B cell (primary cell): ENCODE measurements around the gene ATP9B. TPM values are rescaled to one million over a fixed set of nuclear protein-coding genes. Genes with fewer than 3 reads are reported as not detected.

Source experiments
- ATAC-seq: fragments of 200-7000 bp; cut with Tn5 transposase; one replicate; pipeline ENCODE4 v1.10.0; 2021; ENCODE audit warnings: low read depth, mild to moderate bottlenecking, moderate number of reproducible peaks, moderate library complexity
- CTCF ChIA-PET: fragments of 350-600 bp; sonication (Branson Sonifier 250); formaldehyde crosslinking; loops from one replicate; lab custom pipeline; 2021; ENCODE audit warnings: antibody characterized with exemption, inconsistent platforms; lab: Charles Lee
- POLR2A ChIA-PET: fragments of 350-600 bp; sonication (Branson Sonifier 250); formaldehyde crosslinking; loops from one replicate; lab custom pipeline; 2021; ENCODE audit warnings: antibody characterized with exemption; lab: Charles Lee
- DNase-seq: peaks from one replicate; pipeline ENCODE4 v3.0.0; 2013
- H2AFZ ChIP-seq: 2 replicates; pipeline ENCODE4 v1.6.1; 2012; ENCODE audit warnings: mild to moderate bottlenecking, low read depth, low read length; ENCODE audit not compliant: insufficient read depth, poor library complexity, severe bottlenecking
- H3K27ac ChIP-seq, 2 donors: 1 replicate in 1 of 2; 2 replicates in 1 of 2; pipeline ENCODE4 v1.5.1; 2012 to 2013; ENCODE audit warnings: low read length in 2 of 2, mild to moderate bottlenecking in 2 of 2, moderate library complexity in 1 of 2
- H3K27me3 ChIP-seq, 4 experiments: fragments of 200-600 bp in 1 of 4; sonication (generic) in 1 of 4; replicated peaks in 1 of 4; 1 replicate in 2 of 4; 2 replicates in 2 of 4; pipeline versions ENCODE4 v1.6.1 to v1.7.0; 2013 to 2016; ENCODE audit warnings: low read length in 3 of 4, mild to moderate bottlenecking in 2 of 4, mixed read lengths in 1 of 4, moderate library complexity in 1 of 4; ENCODE audit not compliant: insufficient read depth in 4 of 4, control insufficient read depth in 3 of 4; ENCODE audit errors: control extremely low read depth in 1 of 4
- H3K36me3 ChIP-seq, 2 experiments: replicated peaks in 1 of 2; 1 replicate in 1 of 2; 2 replicates in 1 of 2; pipeline versions ENCODE4 v1.6.1 to v1.7.1; 2013; ENCODE audit warnings: low read length in 1 of 2; ENCODE audit not compliant: insufficient read depth in 2 of 2, control insufficient read depth in 1 of 2; ENCODE audit errors: control extremely low read depth in 1 of 2, extremely low read depth in 1 of 2
- H3K4me1 ChIP-seq, 2 donors: fragments of 200-600 bp in 1 of 2; sonication (generic) in 1 of 2; 1 replicate in 1 of 2; 2 replicates in 1 of 2; pipeline versions ENCODE4 v1.5.1 to v1.6.1; 2013 to 2017; ENCODE audit warnings: low read length in 2 of 2; ENCODE audit not compliant: control insufficient read depth in 2 of 2, insufficient read depth in 2 of 2
- H3K4me2 ChIP-seq: replicated peaks from 2 replicates; pipeline ENCODE3; 2012; ENCODE audit warnings: mild to moderate bottlenecking, low read depth, low read length; ENCODE audit not compliant: poor library complexity, severe bottlenecking
- H3K4me3 ChIP-seq, 5 experiments: fragments of 200-600 bp in 1 of 5; sonication (generic) in 1 of 5; 1 replicate in 3 of 5; 2 replicates in 2 of 5; pipeline versions ENCODE4 v1.5.1 to v1.7.0; 2011 to 2016; ENCODE audit warnings: low read length in 4 of 5, mild to moderate bottlenecking in 4 of 5, low read depth in 2 of 5, control low read depth in 1 of 5, moderate library complexity in 1 of 5; ENCODE audit not compliant: insufficient read depth in 1 of 5; ENCODE audit errors: control extremely low read depth in 1 of 5, extremely low read depth in 1 of 5
- H3K79me2 ChIP-seq: fragments of 200-600 bp; sonication (generic); one replicate; pipeline ENCODE4 v1.6.0; 2016; ENCODE audit warnings: low read length; ENCODE audit not compliant: control insufficient read depth, insufficient read depth
- H3K9ac ChIP-seq: fragments of 200-600 bp; sonication (generic); 2 replicates; pipeline ENCODE4 v1.6.1; 2017; ENCODE audit warnings: mild to moderate bottlenecking, low read length, moderate library complexity
- H3K9me3 ChIP-seq, 3 donors: one replicate each; pipeline versions ENCODE4 v1.6.1 to v1.7.1; 2013; ENCODE audit warnings: low read length in 2 of 3; ENCODE audit not compliant: control insufficient read depth in 2 of 3, insufficient read depth in 1 of 3; ENCODE audit errors: control extremely low read depth in 1 of 3
- H4K20me1 ChIP-seq: 2 replicates; pipeline ENCODE4 v1.6.0; 2012; ENCODE audit warnings: mild to moderate bottlenecking, low read length; ENCODE audit not compliant: insufficient read depth, control insufficient read depth, poor library complexity, severe bottlenecking
- H3K27ac Mint-ChIP-seq: one replicate; pipeline ENCODE4 v1.8.0; 2021; ENCODE audit warnings: mixed read lengths
- H3K27me3 Mint-ChIP-seq: one replicate; pipeline ENCODE4 v1.8.0; 2021; ENCODE audit warnings: mixed read lengths
- H3K4me1 Mint-ChIP-seq: one replicate; pipeline ENCODE4 v1.8.0; 2021; ENCODE audit warnings: mixed read lengths
- H3K4me3 Mint-ChIP-seq: one replicate; pipeline ENCODE4 v1.8.0; 2021; ENCODE audit warnings: mixed read lengths
- H3K9me3 Mint-ChIP-seq: one replicate; pipeline ENCODE4 v1.8.0; 2022; ENCODE audit warnings: mixed read lengths; ENCODE audit not compliant: insufficient read depth
- CTCF ChIP-seq: fragments of 200-600 bp; IDR thresholded peaks from one replicate; pipeline ENCODE4 v1.8.0; 2022; ENCODE audit warnings: antibody characterized with exemption, mild to moderate bottlenecking
- EZH2 ChIP-seq: IDR thresholded peaks from 2 replicates; pipeline ENCODE4 v1.6.1; 2012; ENCODE audit warnings: borderline replicate concordance, low read depth, mild to moderate bottlenecking, moderate library complexity, low read length; ENCODE audit not compliant: insufficient read depth, poor library complexity, severe bottlenecking
- WGBS: methylation state at CpG from one replicate; pipeline ENCODE4 v1.1.5; 2013; ENCODE audit warnings: missing lambda C conversion rate; ENCODE audit not compliant: insufficient coverage; 5-methylcytosine and 5-hydroxymethylcytosine counted together
- intact Hi-C: fragments of 100-400 bp; cut with micrococcal nuclease; formaldehyde crosslinking; loops from one replicate; pipeline ENCODE4 v1.10.0; 2022
- polyA plus RNA-seq: library from polyadenylated mRNA; depleted of rRNA; stranded (reverse); fragments of >200 nt; gene quantifications from 2 replicates; pipeline ENCODE4 v1.2.3, GENCODE V29; 2012
- total RNA-seq, 2 donors: library from RNA; stranded (reverse); fragments of 120-200 nt in 1 of 2; gene quantifications; 1 replicate in 1 of 2; 2 replicates in 1 of 2; pipeline versions ENCODE4 v1.2.3 to v1.2.4, GENCODE V29; 2013 to 2022

Gene ATP9B
- total and polyA plus RNA-seq, 2 donors (not counting 1 experiment from before 2014, with no cell fraction given) = 34.3 to 71.7 TPM

GRCh38 chr18:79397830-79398761 is 328.9 kb downstream of the ATP9B start:
- H3K79me2 ChIP-seq = peaks cover 63% of the 10 kb centered on the region
- H3K4me1 ChIP-seq = peaks cover 55 to 66% of the 10 kb centered on the region in 2 donors
- no peaks in the 10 kb centered on the region for H3K27me3 Mint-ChIP-seq
- peak overlapping the region; percentile 98 for H3K4me2 ChIP-seq
- TF ChIP-seq EZH2 = no peak
- no peak for TF ChIP-seq CTCF
- H3K4me3 ChIP-seq = peak overlapping the region in 3 of 5 experiments; percentile 16 to 68 (median 60)
- ATAC-seq (no peak), DNase-seq (peak; percentile 19)
- peaks cover 0 to 6% of the 10 kb centered on the region in 2 experiments for H3K36me3 ChIP-seq
- 81% methylated on average over 35 of the region's 38 CpGs for WGBS
- H3K27ac Mint-ChIP-seq = peak overlapping the region; percentile 95
- peaks cover 32% of the 10 kb centered on the region for H4K20me1 ChIP-seq
- H3K9ac ChIP-seq = no peak overlapping the region
- ChIA-PET POLR2A (interaction anchor here (0.7 to 2.6 kb wide), 7 partner anchors 8 to 126 kb away, joined by 3 to 13 read pairs (median 5); no protein-coding TSS in a partner anchor), CTCF (interaction anchor here (0.7 to 4.3 kb wide), 8 partner anchors 7 to 131 kb away, joined by 3 to 38 read pairs (median 10); no protein-coding TSS in a partner anchor)
- intact Hi-C loops = no loop called here
- no peaks in the 10 kb centered on the region for H3K9me3 ChIP-seq
- H3K27me3 ChIP-seq = peaks cover 0 to 3% (median 0%) of the 10 kb centered on the region in 4 experiments
- peaks cover 54% of the 10 kb centered on the region for H3K4me1 Mint-ChIP-seq
- no peak overlapping the region for H2AFZ ChIP-seq
- H3K4me3 Mint-ChIP-seq = peak overlapping the region; percentile 88
- H3K27ac ChIP-seq = peak overlapping the region; percentile 10 to 88
- H3K9me3 Mint-ChIP-seq = no peaks in the 10 kb centered on the region
